T-helper 2 cell (primary cell): ENCODE data around the gene MAVS.
"Not testable (repeated sequence)": the region's sequence is repeated elsewhere in the genome, so short reads cannot be mapped to it uniquely, and the experiment has no call there.

Experiments used
- DNase-seq, 5 experiments: peaks; one replicate each; pipeline versions ENCODE4 v3.0.0 to v3.0.0-alpha.2; 2012 to 2022

The MAVS gene

DNA sequence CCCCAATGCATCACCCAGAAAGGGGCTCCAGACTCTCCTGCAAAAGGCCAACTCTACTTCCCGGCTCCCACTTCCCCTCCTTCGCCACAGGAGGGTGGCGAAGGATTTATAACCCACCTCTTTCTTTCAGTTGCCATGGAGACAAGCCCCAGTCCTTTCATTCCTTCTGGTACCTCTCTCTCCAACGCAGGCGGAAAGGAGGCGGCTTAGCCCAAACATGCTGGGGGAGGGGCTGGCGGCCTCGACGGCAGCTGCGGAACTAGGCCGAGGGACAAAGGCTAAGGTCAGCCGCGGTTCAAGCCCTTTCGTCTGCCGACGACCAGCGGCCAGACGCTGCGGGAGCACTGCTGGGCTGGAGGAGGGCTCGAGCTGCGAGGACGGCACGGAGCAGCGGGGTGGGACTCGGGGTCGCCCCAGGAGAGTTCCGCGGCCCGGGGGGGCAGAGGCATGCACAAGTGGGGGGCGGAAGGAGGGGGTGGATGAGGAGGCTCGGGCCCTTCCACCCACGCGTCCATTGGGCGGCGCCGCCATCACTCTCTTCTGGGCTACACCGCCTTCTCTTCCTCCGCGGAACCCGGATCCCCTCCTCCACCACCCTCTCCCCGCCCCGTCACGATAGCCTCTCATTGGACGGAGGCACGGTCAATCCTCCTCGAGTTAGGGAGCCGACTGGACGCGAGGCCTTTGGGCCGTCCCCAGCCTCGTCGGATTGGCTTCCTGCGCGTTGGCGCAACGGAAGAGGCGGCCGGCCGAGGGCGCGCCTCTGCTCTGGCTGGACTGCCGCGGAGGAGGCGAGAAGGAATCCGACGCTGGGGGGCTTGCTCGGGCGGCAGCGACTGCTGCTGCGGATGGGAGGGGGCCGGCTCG is 42.2 kb downstream of the MAVS start, which contains the start of gene PANK2:
Gene PANK2 (plus strand): TSS at position 766 of the 867 bp plus-strand sequence.
- peak; percentile 89 to 99 (median 95) for DNase-seq

DNA sequence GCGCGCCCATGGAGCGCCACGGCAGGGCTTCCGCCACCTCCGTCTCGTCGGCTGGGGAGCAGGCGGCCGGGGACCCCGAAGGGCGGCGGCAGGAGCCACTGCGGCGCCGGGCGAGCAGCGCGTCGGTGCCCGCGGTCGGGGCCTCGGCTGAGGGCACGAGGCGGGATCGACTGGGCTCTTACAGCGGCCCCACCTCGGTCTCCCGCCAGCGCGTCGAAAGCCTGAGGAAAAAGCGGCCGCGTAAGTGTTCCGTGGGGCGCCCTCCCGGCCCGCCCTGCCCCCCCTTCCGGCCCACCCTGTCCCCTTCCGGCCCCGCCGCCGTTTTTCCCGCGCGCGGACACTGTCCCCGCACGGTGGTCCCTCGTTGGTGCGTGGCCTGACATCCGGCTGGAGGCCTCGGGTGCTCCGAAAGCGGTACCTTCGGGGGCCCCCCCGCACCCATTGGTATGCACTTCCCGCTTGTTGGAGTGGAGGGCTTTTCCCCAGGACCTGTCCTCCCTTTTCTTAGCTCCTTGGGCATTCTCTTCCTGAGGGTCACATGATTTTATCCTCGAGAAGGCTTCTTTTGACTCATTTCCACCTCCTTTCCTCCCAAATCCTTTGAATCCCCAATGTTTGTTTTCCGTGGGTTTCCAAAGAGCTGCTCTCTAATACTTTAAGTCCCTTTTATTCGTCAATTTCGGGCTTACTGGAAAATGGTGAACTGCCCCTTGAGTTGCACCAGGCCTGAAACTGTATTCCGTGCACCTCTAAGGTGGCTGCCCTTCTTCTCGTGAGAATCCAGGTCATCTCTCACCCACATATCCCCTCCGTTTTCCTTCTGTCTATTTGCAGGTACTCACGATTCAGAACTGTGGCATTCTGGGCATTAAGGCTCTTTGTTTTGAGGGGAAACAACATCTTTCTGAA is 43.1 kb downstream of the MAVS start:
- peak in 3 of 5 experiments; percentile 6 to 63 (median 17) for DNase-seq

DNA sequence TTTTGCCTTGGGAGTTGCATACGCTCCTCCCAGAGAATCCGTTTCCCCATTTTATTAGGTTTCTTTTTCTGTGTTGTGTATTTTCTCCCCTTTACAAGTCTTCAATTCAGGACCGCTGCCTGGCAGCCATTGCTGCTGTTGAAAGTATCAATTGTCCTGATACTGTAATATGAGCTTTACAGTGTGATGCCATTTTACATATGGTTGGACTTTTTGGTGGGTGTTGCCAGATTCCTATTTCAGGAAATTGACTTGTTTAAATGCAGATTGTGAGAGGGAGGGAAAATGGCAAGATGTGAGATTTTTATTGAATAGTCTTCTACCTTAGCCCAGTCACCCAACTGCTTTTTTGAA is 43.7 kb downstream of the MAVS start:
- peak in 1 of 5 experiments; percentile 34 for DNase-seq

DNA sequence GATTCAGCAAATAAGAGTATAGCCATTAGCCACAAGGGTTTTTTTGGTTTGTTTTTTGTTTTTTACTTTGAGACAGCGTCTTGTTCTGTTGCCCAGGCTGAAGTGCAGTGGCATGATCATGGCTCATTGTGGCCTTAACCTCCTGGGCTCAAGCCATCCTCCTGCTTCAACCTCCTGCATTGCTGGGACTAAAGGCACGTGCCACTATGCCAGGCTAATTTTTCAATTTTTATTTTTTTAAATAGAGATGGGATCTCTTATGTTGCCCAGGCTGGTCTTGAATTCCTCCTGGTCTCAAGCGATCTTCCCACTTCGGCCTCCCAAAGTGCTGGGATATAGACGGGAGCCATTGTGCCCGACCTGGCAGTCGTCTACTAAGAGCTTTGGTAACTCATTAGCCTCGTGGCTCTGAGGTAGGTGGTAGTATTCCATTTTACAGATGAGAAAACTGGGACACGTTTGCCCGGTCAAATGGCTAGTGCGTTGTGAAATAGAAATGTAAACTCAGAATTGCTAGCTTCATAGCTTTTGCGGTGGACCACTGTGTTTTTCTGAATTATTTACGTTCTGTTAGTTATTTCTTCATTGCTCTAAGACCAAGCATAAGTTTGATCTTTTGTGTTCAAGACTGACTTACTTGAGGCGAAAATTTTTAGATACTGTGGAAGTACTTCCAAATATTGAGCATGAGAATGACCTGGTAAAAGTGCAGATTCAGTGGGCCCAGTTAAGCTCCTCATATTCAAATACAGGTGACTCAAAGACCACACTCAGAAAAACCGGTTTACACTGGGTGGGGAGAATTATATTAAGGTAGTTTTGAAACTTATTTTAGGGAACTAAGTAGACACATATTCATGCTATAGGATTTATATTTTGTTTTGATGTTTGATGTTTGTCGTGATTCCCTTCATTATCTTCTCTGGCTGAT is 44.6 kb downstream of the MAVS start:
- DNase-seq: no peak

DNA sequence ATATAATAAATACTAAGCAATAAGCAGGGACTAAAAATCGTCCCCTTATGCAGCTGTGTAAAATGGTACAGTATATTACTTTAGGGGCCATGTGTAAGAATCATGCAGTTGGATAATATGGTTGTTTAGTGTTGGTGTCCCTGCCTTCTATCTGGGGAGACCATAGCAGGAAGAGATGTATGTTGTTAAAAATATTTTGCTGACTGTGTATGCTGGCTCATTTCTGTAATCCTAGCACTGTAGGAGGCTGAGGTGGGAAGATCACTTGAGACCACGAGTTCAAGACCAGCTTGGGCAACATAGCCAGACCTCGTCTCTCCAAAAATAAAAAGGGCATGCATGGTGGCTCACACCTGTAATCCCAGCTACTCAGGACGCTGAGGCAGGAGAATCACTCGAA is 48.2 kb downstream of the MAVS start:
- peak in 1 of 5 experiments; percentile 30 for DNase-seq

DNA sequence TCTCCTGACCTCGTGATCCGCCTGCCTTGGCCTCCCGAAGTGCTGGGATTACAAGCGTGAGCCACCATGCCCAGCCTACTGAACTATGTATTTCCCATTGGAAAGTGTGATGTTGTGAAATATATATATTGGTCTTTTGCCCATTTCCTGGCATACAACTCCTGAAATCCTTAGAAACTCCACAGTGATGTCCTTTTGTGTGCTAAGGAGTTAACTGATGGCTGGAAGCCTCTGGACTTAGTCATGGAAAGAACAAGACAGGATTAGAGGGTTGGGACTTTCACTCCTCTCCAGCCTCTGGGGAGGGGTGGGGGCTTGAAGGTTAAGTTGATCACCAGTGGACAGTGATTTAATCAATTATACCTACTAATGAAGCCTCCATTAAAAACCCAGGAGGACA is 49.7 kb downstream of the MAVS start:
- no peak for DNase-seq

DNA sequence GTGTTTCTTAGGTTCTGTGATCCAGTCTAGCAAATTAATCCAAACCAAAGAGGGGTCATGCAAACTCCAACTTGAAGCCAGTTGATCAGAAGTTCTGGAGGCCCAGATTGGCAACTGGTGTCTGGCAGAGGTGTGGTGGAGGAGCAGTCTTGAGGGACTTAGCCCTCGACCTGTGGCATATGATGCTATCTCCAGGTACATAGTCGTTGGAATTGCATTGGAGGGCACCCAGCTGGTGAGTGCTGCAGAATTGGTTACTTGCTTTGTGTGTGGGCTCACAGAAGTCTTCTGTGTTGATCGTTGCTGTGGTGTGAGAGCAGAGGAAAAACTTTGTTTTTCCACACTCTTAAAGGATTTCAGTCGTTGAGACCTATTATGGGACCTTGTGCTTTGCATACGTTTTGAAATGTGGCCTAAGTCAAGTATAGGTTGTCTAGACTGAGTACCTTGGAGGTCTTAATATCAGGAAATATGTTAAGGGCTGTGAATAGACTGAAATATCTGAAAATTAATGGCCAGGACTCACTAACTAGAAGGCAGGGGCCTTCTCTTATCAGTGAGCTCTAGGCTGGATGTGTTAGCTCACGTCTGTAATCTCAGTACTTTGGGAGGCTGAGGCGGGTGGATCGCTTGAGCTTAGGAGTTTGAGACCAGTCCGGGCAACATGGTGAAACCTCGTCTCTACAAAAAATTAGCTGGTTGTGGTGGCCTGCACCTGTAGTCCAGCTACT is 50.4 kb downstream of the MAVS start:
- DNase-seq: no peak

DNA sequence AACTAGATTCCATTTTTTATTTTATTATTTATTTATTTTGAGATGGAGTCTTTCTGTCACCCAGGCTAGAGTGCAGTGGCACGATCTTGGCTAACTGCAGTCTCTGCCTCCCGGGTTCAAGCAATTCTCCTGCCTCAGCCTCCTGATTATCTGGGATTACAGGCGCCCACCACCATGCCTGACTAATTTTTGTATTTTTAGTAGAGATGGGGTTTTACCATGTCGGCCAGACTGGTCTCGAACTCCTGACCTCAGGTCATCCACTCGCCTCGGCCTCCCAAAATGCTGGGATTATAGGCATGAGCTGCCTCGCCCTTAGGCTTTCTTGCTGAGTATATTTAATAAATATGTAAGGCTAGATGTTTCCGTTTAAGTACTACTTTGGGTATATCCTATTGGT is 51.5 kb downstream of the MAVS start:
- DNase-seq: not testable (repeated sequence)

DNA sequence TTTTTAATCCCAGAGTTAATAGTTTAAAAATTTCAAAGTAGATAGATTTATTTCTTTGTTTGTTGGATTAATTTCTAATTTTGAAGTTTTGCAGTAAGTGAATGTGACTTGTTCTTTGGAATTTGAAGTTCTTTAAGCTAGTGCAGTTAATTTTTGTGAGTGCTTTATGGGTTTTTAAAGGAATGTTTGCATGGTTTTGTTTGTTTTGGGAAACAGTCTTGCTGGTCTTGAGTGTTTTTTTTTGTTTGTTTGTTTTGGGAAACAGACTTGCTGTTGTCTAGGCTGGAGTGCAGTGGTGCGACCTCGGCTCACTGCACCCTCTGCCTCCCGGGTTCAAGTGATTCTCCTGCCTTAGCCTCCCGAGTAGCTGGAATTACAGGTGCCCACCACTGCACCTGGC is 52.0 kb downstream of the MAVS start:
- no peak for DNase-seq

DNA sequence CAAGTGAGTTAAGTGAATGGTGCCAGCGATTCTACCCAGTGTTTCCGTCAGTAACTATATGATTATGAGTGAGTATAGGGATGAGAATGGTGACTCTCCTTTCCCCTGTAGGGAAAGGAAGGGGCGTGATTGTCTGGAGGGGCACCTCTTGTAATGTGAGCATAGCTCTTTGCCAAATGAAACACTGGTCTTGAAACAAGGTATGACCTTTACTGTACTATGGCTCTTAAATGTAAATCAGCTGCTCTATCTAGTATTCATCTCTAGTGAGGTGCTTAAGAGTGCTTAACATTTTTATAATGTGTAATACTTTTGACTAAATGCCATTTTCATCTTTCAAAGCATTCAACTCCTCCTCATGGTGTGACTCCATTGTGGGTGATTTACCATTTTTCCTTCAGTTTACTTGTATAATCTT is 53.6 kb downstream of the MAVS start:
- no peak for DNase-seq

DNA sequence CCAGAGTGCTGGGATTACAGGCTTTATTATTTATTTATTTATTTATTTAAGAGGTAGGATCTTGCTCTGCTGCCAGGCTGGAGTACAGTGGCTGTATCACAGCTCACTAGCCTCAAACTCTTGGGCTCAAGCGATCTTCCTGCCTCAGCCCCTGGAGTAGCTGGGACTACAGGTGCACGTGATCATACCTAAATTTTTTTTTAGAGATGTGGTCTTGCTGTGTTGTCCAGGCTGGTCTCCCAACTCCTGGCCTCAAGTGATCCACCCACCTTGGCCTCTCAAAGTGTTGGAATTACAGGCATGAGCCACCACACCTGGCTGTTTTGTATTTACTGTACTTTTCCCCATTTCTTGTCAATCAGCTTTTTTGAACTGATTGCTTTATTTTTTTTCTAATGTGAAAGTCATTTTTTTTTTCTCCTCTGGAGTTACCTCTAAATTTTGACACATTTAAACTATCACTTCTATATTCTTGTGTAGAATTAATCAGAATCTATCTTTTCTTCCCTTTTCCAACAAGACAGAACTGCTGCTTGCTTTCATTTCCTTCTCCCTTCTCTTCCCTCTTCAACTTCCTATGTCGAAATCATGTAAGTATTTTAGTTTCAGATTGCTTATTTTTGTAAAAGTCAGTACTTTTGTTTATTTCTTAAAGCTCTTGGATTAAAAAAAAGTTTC is 54.5 kb downstream of the MAVS start:
- no peak for DNase-seq

DNA sequence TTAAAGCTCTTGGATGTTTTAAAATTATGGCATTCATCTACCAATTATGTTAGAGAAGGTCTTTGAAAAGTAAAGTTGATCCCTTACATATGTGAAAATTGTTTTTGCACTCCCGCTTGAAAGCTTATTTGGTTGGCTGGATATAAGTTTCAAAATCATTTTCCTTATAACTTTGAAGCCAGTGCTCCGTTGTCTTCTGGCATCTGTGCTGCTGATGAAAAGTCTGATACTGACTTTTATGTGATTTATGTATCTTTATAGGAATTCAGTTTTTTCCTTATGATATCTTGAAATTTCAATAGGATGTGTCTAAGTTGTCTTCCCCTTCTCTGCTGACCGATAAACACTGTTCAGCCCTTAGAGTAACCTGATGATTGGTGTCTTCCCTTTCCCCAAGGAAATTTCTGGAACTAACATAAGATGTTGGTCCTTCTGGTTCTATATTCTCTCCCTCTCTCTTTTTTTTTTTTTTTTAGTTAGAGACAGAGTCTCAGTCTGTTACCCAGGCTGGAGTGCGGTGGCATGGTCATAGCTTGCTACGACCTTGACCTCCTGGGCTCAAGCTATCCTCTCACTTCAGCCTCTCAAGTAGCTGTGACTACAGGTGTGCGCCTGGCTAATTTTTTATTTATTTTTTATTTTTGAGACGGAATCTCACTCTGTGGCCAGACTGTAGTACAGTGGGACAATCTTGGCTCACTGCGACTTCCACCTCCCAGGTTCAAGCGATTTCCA is 55.2 kb downstream of the MAVS start:
- no peak for DNase-seq

DNA sequence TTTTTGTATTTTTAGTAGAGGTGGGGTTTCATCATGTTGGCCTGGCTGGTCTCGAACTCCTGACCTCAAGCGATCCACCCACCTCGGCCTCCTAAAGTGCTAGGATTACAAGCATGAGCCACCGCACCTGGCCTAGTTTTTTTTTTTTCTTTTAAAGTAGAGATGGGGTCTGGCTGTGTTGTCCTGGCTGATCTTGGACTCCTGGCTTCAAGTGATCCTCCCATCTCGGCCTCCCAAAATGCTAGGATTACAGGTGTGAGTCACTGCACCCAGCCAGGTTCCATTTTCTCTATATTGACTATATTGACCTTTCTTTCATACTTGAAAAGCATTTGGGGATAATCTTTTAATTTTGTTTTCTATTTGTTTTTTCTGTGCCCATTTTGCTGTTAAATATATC is 55.8 kb downstream of the MAVS start:
- no peak for DNase-seq

DNA sequence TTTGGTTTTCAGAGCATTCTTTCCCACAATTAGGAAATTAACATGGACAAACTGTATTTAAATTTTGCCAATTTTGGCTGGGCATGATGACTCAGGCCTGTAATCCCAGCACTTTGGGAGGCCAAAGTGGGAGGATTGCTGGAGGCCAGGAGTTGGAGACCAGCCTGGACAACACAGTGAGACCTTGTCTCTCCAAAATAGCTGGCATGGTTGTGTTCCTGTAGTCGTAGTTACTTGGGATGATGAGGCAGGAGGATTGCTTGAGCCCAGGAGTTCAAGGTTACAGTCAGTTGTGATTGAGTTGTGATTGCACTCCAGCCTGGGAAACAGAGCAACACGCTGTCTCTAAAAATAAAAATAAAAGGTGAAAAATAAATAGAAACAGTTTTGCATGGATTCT is 57.6 kb downstream of the MAVS start:
- DNase-seq: no peak

DNA sequence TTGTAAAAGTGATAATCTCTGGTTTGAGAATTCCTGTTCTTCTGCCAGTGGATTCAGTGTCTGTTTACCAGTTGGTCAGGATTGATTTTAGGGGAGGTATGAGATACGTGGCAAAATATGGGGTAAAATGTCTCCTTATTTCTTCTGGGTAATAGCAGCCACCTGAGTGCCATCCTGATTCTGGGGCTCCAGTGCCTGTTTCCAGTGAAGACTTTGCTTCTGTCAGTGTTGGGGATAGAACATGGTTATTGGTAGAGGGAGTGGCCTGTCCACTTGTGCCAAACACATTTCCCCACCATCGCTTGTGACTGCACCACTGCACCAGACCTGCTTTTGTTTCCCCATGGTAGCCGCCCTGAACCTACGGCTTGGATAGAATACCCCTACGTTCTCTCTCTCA is 58.2 kb downstream of the MAVS start:
- DNase-seq: no peak

DNA sequence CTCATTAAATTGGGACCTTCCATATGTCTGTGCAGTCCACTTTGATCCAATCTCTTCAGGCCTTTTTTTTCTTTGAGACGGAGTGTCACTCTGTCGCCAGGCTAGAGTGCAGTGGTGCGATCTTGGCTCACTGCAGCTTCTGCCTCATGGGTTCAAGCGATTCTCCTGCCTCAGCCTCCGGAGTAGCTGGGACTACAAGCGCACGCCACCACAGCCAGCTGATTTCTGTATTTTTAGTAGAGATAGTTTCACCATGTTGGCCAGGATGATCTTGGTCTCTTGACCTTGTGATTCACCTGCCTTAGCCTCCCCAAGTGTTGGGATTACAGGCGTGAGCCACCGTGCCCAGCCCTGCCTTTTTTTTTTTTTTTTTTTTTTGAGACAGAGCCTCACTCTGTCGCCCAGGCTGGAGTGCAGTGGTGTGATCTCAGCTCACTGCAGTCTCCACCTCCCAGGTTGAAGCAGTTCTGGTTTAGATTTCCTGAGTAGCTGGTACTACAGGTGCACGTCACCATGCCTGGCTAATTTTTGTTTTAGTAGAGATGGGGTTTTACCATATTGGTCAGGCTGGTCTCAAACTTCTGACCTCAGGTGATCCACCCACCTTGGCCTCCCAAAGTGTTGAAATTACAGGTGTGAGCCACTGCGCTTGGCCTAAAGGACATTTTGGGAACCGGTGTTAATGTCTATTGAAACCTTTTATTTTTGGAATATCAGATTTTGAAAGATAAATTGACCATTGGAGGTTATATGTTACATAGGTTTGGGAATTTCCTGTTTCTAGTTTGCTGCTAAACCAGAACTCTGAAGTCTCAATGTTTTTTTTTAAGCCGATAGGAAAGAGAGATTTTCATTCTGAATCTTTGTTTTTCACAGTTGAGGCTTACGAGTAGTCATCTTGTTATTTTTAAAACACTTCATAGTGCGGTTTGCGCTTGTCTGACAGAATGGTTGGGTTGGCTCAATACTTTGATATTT is 60.4 kb downstream of the MAVS start:
- DNase-seq: peak in 4 of 5 experiments; percentile 15 to 85 (median 34)

DNA sequence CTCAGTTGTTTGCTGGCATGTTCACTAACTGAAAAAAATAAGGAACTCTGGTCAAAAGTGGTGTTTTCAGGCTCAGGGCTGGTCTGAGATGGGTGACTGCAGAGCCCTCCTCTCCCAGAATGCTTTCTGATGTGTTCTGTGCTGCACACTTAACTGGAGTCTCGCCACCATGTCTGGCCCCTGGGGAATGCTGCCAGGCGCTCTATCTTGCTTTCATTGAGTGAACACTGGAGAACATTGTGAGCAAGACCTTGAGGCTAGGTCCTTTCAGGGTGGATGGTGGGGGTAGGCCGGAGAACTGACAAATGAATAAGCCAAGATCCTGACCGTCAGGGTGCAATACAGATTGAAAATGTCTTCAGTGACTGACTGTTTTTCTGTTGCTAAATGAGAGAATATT is 62.0 kb downstream of the MAVS start:
- DNase-seq: no peak

DNA sequence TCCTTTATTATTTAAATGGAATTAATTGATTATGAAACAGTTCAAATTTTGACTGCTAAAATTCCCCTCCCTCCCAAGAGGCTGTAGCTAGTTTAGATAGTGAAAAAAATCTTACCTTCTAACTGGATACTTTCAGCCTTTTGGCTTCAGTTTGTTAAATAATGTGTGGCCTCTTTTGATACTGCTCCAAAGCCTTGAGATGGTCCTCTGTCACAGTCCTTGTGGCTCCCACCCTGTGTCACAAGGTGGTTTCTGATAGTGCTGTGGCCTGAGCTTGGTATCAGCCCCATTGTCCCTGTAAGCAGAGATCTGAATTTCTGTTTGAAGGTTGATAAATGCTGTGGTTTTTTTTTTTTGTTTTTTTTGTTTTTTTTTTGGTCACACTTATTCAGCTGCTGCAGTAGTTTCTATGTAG is 63.3 kb downstream of the MAVS start:
- DNase-seq: peak in 1 of 5 experiments; percentile 56

DNA sequence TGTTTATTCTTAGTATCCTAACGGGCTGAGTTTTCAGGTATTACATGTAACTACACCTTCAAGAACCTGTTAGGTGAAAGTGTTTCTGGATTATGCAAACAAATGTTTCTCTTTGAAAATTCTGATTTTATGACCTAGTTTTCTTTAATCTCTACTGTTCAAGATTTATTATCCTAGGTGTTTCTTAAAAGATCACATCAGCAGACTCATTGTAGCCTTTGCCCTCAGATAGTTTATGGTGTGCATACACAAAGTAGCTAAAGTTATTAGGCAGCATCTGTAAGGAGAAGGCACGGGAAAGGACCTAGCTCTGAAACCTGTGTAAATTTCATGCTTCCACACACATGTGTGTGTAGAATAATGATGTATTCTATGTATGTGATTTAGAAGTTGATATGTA is 64.2 kb downstream of the MAVS start:
- no peak for DNase-seq
